HCT116 (cell line): Measurements from ENCODE around the gene LRRC43. TPM values are rescaled to one million over a fixed set of nuclear protein-coding genes. Genes with fewer than 3 reads are reported as not detected.

Experiments
- ATAC-seq: fragments of 200-7000 bp; cut with Tn5 transposase; 2 replicates; pipeline ENCODE4 v1.9.1; 2020; ENCODE audit warnings: mild to moderate bottlenecking, moderate library complexity
- BruUV-seq: library from RNA; stranded (reverse); fragments of 400-500 nt; replicated peaks from 2 replicates; lab custom pipeline; 2021; lab: Mats Ljungman, UMichigan
- CTCF ChIA-PET: fragments of 300-600 bp; sonication (Branson Sonifier 250); formaldehyde crosslinking; loops from one replicate; lab custom pipeline; 2021; ENCODE audit warnings: antibody characterized with exemption; lab: Charles Lee
- POLR2A ChIA-PET: fragments of 300-600, 350-600 bp; sonication (Branson Sonifier 250); formaldehyde crosslinking; loops from one replicate; lab custom pipeline; 2021; ENCODE audit warnings: antibody characterized with exemption; lab: Charles Lee
- RAD21 ChIA-PET, 2 experiments: fragments of 300-600 bp; sonication (Branson Sonifier 250); formaldehyde crosslinking; loops; one replicate each; lab custom pipeline; 2023; ENCODE audit warnings: low total read pairs in 2 of 2; ENCODE audit not compliant: uncharacterized antibody in 2 of 2, unreplicated experiment in 2 of 2, low non-redundant PET in 1 of 2; lab: Charles Lee
- DNase-seq: peaks from one replicate; pipeline ENCODE4 v3.0.0-alpha.2; 2010; ENCODE audit warnings: low read depth, low spot score
- H2AFZ ChIP-seq: fragments of 200-600 bp; shearing (Covaris generic), sonication (generic); 2 replicates; pipeline ENCODE4 v1.6.1; 2017; ENCODE audit warnings: low read depth, mixed run types, mixed read lengths, antibody characterized with exemption, low read length; ENCODE audit not compliant: poor library complexity, severe bottlenecking
- H3K27ac ChIP-seq: 2 replicates; pipeline ENCODE4 v1.5.1; 2012; ENCODE audit warnings: low read depth, low read length
- H3K27me3 ChIP-seq: fragments of 200-600 bp; sonication (generic); 2 replicates; pipeline ENCODE4 v1.6.1; 2016; ENCODE audit warnings: mixed run types, low read length, mixed read lengths; ENCODE audit not compliant: insufficient read depth
- H3K36me3 ChIP-seq, 2 experiments: fragments of 200-500 bp in 1 of 2; fragments of 200-600 bp in 1 of 2; sonication (Bioruptor generic) in 1 of 2; sonication (generic) in 1 of 2; 2 replicates each; pipeline versions ENCODE4 v1.5.1 to v1.6.1; 2014 to 2016; ENCODE audit warnings: low read length in 2 of 2, inconsistent platforms in 1 of 2, mixed read lengths in 1 of 2, mixed run types in 1 of 2; ENCODE audit not compliant: insufficient read depth in 2 of 2, control insufficient read depth in 1 of 2
- H3K4me1 ChIP-seq, 2 experiments: fragments of 200-600 bp in 1 of 2; sonication (generic) in 1 of 2; 2 replicates each; pipeline versions ENCODE4 v1.5.1 to v1.6.1; 2012 to 2017; ENCODE audit warnings: low read length in 2 of 2, inconsistent platforms in 1 of 2, mild to moderate bottlenecking in 1 of 2, mixed read lengths in 1 of 2, mixed run types in 1 of 2, moderate library complexity in 1 of 2; ENCODE audit not compliant: insufficient read depth in 2 of 2, control insufficient read depth in 1 of 2
- H3K4me2 ChIP-seq: fragments of 200-600 bp; sonication (generic); 2 replicates; pipeline ENCODE4 v1.6.1; 2017; ENCODE audit warnings: mixed run types, low read length, mixed read lengths
- H3K4me3 ChIP-seq, 2 experiments: fragments of 200-600 bp in 1 of 2; sonication (generic) in 1 of 2; replicated peaks in 1 of 2; 2 replicates each; pipeline ENCODE4 v1.5.1; 2011 to 2016; ENCODE audit warnings: low read length in 2 of 2, control low read depth in 1 of 2, low read depth in 1 of 2, mild to moderate bottlenecking in 1 of 2, mixed read lengths in 1 of 2, mixed run types in 1 of 2
- H3K79me2 ChIP-seq: fragments of 200-600 bp; sonication (generic); 2 replicates; pipeline ENCODE4 v1.6.1; 2017; ENCODE audit warnings: mild to moderate bottlenecking, mixed run types, low read length, moderate library complexity, mixed read lengths; ENCODE audit not compliant: insufficient read depth
- H3K9ac ChIP-seq: fragments of 200-600 bp; sonication (generic); 2 replicates; pipeline ENCODE4 v1.6.1; 2016; ENCODE audit warnings: low read length, mixed read lengths
- H3K9me2 ChIP-seq: fragments of 200-600 bp; sonication (generic), shearing (Covaris generic); 2 replicates; pipeline ENCODE4 v1.6.1; 2017; ENCODE audit warnings: mixed run types, mild to moderate bottlenecking, moderate library complexity; ENCODE audit not compliant: insufficient read depth
- H3K9me3 ChIP-seq, 2 experiments: fragments of 200-500 bp in 1 of 2; fragments of 200-600 bp in 1 of 2; sonication (Bioruptor generic) in 1 of 2; sonication (generic) in 1 of 2; 2 replicates each; pipeline ENCODE4 v1.6.1; 2014 to 2017; ENCODE audit warnings: low read length in 2 of 2, mixed read lengths in 2 of 2, inconsistent platforms in 1 of 2, low read depth in 1 of 2, mild to moderate bottlenecking in 1 of 2, mixed run types in 1 of 2, moderate library complexity in 1 of 2; ENCODE audit not compliant: control insufficient read depth in 1 of 2, insufficient read depth in 1 of 2
- H4K20me1 ChIP-seq: fragments of 200-600 bp; sonication (generic), shearing (Covaris generic); 2 replicates; pipeline ENCODE4 v1.6.1; 2017; ENCODE audit warnings: mixed run types, mild to moderate bottlenecking, moderate library complexity; ENCODE audit not compliant: insufficient read depth
- ELF1 ChIP-seq: IDR thresholded peaks from 2 replicates; pipeline ENCODE4 v1.6.1; 2012; ENCODE audit warnings: low read depth, borderline replicate concordance
- EZH2 ChIP-seq: fragments of 200-600 bp; sonication (generic); IDR thresholded peaks from 2 replicates; pipeline ENCODE4 v1.6.1; 2017; ENCODE audit warnings: antibody characterized with exemption, mixed run types
- JUND ChIP-seq: IDR thresholded peaks from 2 replicates; pipeline ENCODE4 v1.6.1; 2012
- POLR2AphosphoS5 ChIP-seq: IDR thresholded peaks from 2 replicates; pipeline ENCODE4 v1.6.1; 2011; ENCODE audit warnings: mild to moderate bottlenecking, low read depth, low read length, moderate library complexity
- RAD21 ChIP-seq: IDR thresholded peaks from 2 replicates; pipeline ENCODE4 v1.6.1; 2012; ENCODE audit warnings: low read depth, mild to moderate bottlenecking
- SIN3A ChIP-seq: IDR thresholded peaks from 2 replicates; pipeline ENCODE4 v1.6.1; 2012; ENCODE audit warnings: low read depth
- SP1 ChIP-seq: IDR thresholded peaks from 2 replicates; pipeline ENCODE4 v1.6.1; 2012; ENCODE audit warnings: low read depth
- SRF ChIP-seq: IDR thresholded peaks from 2 replicates; pipeline ENCODE4 v1.6.1; 2012; ENCODE audit warnings: low read depth
- TCF7L2 ChIP-seq: IDR thresholded peaks from 2 replicates; pipeline ENCODE4 v1.7.0; 2011; ENCODE audit warnings: borderline replicate concordance, inconsistent platforms; ENCODE audit not compliant: insufficient read depth, insufficient read length; ENCODE audit errors: extremely low read depth
- YY1 ChIP-seq: IDR thresholded peaks from 2 replicates; pipeline ENCODE4 v1.6.1; 2011; ENCODE audit warnings: low read length, low read depth, moderate library complexity, mild to moderate bottlenecking; ENCODE audit not compliant: insufficient replicate concordance; ENCODE audit errors: extremely low read depth
- ZNF274 ChIP-seq: fragments of 200-500 bp; sonication (Bioruptor generic); IDR thresholded peaks from 2 replicates; pipeline ENCODE4 v1.6.1; 2014; ENCODE audit warnings: mild to moderate bottlenecking, low read depth, low read length, inconsistent platforms
- intact Hi-C: fragments of 100-400 bp; cut with micrococcal nuclease; formaldehyde crosslinking; loops from 2 replicates; pipeline ENCODE4 v1.10.0; 2022
- total RNA-seq: library from RNA; stranded (reverse); gene quantifications from one replicate; pipeline ENCODE4 v1.2.1, GENCODE V29; 2021; ENCODE audit not compliant: unreplicated experiment
- TF ChIP-seq, protein P1 (sequence below): IDR thresholded peaks from 2 replicates; pipeline ENCODE4 v1.6.1; 2012; ENCODE audit warnings: low read depth
- TF ChIP-seq, protein P2 (sequence below): IDR thresholded peaks from 2 replicates; pipeline ENCODE4 v1.6.1; 2012

The LRRC43 gene
- total RNA-seq, 1 experiment from 2014 or later, result not detected

DNA sequence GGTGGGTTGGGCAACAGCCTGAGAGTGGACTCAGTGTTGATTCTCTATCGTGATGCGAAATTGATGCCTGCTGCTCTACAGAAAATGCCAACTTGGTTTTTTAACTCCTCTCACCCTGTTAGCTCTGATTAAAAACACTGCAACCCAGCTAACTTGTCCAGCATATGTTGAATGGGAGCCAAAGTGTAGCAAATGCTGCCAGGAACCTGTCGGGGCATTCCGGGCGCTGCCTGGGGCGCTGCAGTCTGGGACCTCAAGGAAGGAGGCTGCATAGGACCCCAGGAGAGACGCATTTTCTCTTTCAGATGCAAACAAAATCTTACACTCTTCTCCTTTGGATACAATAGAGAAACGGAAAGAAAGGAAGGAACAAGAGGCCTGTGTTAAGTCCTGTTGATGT, 24.5 kb downstream of the LRRC43 start:
- Histone ChIP-seq H3K27me3 (no peaks in the 10 kb centered on the region), H3K79me2 (peaks cover 14% of the 10 kb centered on the region), H3K9ac (no peak overlapping the region), H3K4me2 (no peak overlapping the region), H3K27ac (no peak overlapping the region), H3K4me1 (peaks cover 2 to 31% of the 10 kb centered on the region in 2 experiments; a peak in 3 of 4 replicates), H3K4me3 (no peak overlapping the region), H2AFZ (no peak overlapping the region), H3K36me3 (peaks cover 24 to 28% of the 10 kb centered on the region in 2 experiments), H3K9me2 (no peaks in the 10 kb centered on the region), H4K20me1 (no peaks in the 10 kb centered on the region), H3K9me3 (no peaks in the 10 kb centered on the region)
- ATAC-seq (no peak), DNase-seq (no peak)
- CTCF ChIA-PET, result no interaction called here
- RAD21 ChIA-PET, result no interaction called here
- intact Hi-C loops, result no loop called here
- TF ChIP-seq JUND, result no peak
- TF ChIP-seq SP1, result no peak
- no peak for TF ChIP-seq POLR2AphosphoS5
- no peak for TF ChIP-seq ZNF274
- no peak for TF ChIP-seq ELF1
- no peak for TF ChIP-seq SRF
- no peak for TF ChIP-seq SIN3A
- TF ChIP-seq, protein P1, sequence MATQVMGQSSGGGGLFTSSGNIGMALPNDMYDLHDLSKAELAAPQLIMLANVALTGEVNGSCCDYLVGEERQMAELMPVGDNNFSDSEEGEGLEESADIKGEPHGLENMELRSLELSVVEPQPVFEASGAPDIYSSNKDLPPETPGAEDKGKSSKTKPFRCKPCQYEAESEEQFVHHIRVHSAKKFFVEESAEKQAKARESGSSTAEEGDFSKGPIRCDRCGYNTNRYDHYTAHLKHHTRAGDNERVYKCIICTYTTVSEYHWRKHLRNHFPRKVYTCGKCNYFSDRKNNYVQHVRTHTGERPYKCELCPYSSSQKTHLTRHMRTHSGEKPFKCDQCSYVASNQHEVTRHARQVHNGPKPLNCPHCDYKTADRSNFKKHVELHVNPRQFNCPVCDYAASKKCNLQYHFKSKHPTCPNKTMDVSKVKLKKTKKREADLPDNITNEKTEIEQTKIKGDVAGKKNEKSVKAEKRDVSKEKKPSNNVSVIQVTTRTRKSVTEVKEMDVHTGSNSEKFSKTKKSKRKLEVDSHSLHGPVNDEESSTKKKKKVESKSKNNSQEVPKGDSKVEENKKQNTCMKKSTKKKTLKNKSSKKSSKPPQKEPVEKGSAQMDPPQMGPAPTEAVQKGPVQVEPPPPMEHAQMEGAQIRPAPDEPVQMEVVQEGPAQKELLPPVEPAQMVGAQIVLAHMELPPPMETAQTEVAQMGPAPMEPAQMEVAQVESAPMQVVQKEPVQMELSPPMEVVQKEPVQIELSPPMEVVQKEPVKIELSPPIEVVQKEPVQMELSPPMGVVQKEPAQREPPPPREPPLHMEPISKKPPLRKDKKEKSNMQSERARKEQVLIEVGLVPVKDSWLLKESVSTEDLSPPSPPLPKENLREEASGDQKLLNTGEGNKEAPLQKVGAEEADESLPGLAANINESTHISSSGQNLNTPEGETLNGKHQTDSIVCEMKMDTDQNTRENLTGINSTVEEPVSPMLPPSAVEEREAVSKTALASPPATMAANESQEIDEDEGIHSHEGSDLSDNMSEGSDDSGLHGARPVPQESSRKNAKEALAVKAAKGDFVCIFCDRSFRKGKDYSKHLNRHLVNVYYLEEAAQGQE, result no peak
- TF ChIP-seq TCF7L2, result no peak
- no peak for TF ChIP-seq RAD21
- no peak for TF ChIP-seq EZH2
- TF ChIP-seq, protein P2, sequence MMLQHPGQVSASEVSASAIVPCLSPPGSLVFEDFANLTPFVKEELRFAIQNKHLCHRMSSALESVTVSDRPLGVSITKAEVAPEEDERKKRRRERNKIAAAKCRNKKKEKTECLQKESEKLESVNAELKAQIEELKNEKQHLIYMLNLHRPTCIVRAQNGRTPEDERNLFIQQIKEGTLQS, result no peak
- no peak for TF ChIP-seq YY1
- TSS peak; percentile 30 for BruUV-seq
- POLR2A ChIA-PET, result no interaction called here
